ENCODE data around the gene HAND2.

Gene HAND2

DNA sequence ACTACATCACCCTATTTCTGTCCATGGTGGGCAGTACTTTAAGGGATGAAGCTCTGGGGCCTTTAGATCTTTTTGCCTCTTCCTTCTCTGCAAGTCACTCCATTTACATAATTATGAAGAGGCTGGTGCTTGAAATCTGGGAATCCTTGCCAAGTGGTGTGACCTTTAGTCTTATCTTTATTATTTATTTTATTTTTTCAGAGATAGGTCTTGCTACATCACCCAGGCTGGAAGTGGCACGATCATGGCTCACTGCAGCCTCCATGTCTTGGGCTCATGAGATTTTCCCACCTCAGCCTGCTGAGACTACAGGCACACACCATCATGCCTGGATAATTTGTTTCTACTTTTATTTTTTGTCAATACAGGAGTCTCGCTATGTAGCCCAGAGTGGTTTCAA lies 34.4 kb upstream of the HAND2 start:
- H3K9me3 ChIP-seq (ENCODE audit: insufficient read depth, low read length, severe bottlenecking), result no peaks in the 10 kb centered on the region
- H3K4me2 ChIP-seq (ENCODE audit: insufficient read depth, low read length), result no peak overlapping the region
- no peaks in the 10 kb centered on the region for H3K36me3 ChIP-seq (ENCODE audit: insufficient read depth, low read length)
- H3K27ac ChIP-seq (ENCODE audit: low read length), result no peak overlapping the region
- H4K20me1 ChIP-seq (ENCODE audit: insufficient read depth, low read length), result no peaks in the 10 kb centered on the region
- H3K9ac ChIP-seq (ENCODE audit: low read depth, low read length), result no peak overlapping the region
- H3K27me3 ChIP-seq (ENCODE audit: insufficient read depth, low read length, poor library complexity), result peaks cover 6% of the 10 kb centered on the region
- no peak for TF ChIP-seq EZH2 (IDR thresholded peaks at IDR 0.05; ENCODE audit: borderline replicate concordance, low read depth, low read length, severe bottlenecking)
- TF ChIP-seq, protein P1, sequence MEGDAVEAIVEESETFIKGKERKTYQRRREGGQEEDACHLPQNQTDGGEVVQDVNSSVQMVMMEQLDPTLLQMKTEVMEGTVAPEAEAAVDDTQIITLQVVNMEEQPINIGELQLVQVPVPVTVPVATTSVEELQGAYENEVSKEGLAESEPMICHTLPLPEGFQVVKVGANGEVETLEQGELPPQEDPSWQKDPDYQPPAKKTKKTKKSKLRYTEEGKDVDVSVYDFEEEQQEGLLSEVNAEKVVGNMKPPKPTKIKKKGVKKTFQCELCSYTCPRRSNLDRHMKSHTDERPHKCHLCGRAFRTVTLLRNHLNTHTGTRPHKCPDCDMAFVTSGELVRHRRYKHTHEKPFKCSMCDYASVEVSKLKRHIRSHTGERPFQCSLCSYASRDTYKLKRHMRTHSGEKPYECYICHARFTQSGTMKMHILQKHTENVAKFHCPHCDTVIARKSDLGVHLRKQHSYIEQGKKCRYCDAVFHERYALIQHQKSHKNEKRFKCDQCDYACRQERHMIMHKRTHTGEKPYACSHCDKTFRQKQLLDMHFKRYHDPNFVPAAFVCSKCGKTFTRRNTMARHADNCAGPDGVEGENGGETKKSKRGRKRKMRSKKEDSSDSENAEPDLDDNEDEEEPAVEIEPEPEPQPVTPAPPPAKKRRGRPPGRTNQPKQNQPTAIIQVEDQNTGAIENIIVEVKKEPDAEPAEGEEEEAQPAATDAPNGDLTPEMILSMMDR (IDR thresholded peaks at IDR 0.05; ENCODE audit: borderline replicate concordance, extremely low read depth, low read length, poor library complexity, severe bottlenecking), result no peak
- H2AFZ ChIP-seq (ENCODE audit: low read depth, low read length), result no peak overlapping the region
- H3K4me3 ChIP-seq (ENCODE audit: low read depth in 1 of 2, low read length in 2 of 2), result no peak overlapping the region
- no peaks in the 10 kb centered on the region for H3K4me1 ChIP-seq (ENCODE audit: insufficient read depth, low read length)
- ATAC-seq (ENCODE audit: insufficient read depth, low read depth), result no peak
- no peak for DNase-seq
- no peaks in the 10 kb centered on the region for H3K79me2 ChIP-seq (ENCODE audit: insufficient read depth, low read length)

- Histone ChIP-seq H4K20me1 (ENCODE audit: insufficient read depth, low read length) (no peaks in the 10 kb centered on the region), H3K4me3 (ENCODE audit: low read depth in 1 of 2, low read length in 2 of 2) (no peak overlapping the region), H3K27ac (ENCODE audit: low read length) (no peak overlapping the region), H3K9ac (ENCODE audit: low read depth, low read length) (no peak overlapping the region), H3K4me2 (ENCODE audit: insufficient read depth, low read length) (no peak overlapping the region), H3K4me1 (ENCODE audit: insufficient read depth, low read length) (no peaks in the 10 kb centered on the region), H3K79me2 (ENCODE audit: insufficient read depth, low read length) (no peaks in the 10 kb centered on the region), H3K36me3 (ENCODE audit: insufficient read depth, low read length) (no peaks in the 10 kb centered on the region), H2AFZ (ENCODE audit: low read depth, low read length) (no peak overlapping the region), H3K27me3 (ENCODE audit: insufficient read depth, low read length, poor library complexity) (peaks cover 6% of the 10 kb centered on the region), H3K9me3 (ENCODE audit: insufficient read depth, low read length, severe bottlenecking) (no peaks in the 10 kb centered on the region)
- no peak for TF ChIP-seq EZH2 (IDR thresholded peaks at IDR 0.05; ENCODE audit: borderline replicate concordance, low read depth, low read length, severe bottlenecking)
- TF ChIP-seq, protein P1 (IDR thresholded peaks at IDR 0.05; ENCODE audit: borderline replicate concordance, extremely low read depth, low read length, poor library complexity, severe bottlenecking), result no peak
- ATAC-seq (ENCODE audit: insufficient read depth, low read depth) (no peak), DNase-seq (no peak)
Measured at GRCh38 chr4:173560896-173561295, 30.9 kb upstream of the HAND2 start.

GRCh38 chr4:173556398-173557131 lies 26.5 kb upstream of the HAND2 start:
- Histone ChIP-seq H3K4me3 (ENCODE audit: low read depth in 1 of 2, low read length in 2 of 2) (no peak overlapping the region), H3K27ac (ENCODE audit: low read length) (no peak overlapping the region), H3K36me3 (ENCODE audit: insufficient read depth, low read length) (no peaks in the 10 kb centered on the region), H4K20me1 (ENCODE audit: insufficient read depth, low read length) (no peaks in the 10 kb centered on the region), H3K4me2 (ENCODE audit: insufficient read depth, low read length) (no peak overlapping the region), H3K9me3 (ENCODE audit: insufficient read depth, low read length, severe bottlenecking) (no peaks in the 10 kb centered on the region), H3K9ac (ENCODE audit: low read depth, low read length) (no peak overlapping the region), H3K4me1 (ENCODE audit: insufficient read depth, low read length) (no peaks in the 10 kb centered on the region), H3K27me3 (ENCODE audit: insufficient read depth, low read length, poor library complexity) (peaks cover 10% of the 10 kb centered on the region), H2AFZ (ENCODE audit: low read depth, low read length) (no peak overlapping the region), H3K79me2 (ENCODE audit: insufficient read depth, low read length) (no peaks in the 10 kb centered on the region)
- no peak for ATAC-seq (ENCODE audit: insufficient read depth, low read depth)
- no peak for DNase-seq
- TF ChIP-seq, protein P1 (IDR thresholded peaks at IDR 0.05; ENCODE audit: borderline replicate concordance, extremely low read depth, low read length, poor library complexity, severe bottlenecking), result no peak
- no peak for TF ChIP-seq EZH2 (IDR thresholded peaks at IDR 0.05; ENCODE audit: borderline replicate concordance, low read depth, low read length, severe bottlenecking)

Data from DND-41 (cell line).